Non-pigmented ciliary epithelial cell (primary cell): Measurements from ENCODE around the gene CLEC19A.

ENCODE experiments used
- DNase-seq: peaks from one replicate; pipeline ENCODE4 v3.0.0-alpha.2; 2010; ENCODE audit warnings: low read depth

CLEC19A gene

DNA sequence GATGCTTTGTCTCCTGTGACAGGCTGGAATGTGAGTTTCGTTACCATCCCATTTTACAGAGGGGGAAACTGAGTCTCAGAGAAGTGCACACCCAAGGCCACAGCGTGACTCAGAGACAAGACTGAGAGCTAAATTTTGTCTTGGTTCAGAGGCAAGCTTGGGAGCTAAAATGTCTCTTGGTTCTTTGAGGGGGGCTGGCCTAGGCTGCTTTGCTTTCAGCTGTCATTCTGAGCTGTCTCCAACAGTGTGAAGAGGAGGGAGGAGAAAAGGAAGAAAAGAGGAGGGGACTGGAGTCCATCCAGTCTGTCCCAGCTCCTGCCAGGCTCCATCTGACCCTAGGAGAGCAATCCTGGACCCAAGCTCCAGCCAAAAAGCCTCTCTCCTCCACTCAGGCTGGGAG lies at the start of gene CLEC19A:
Gene CLEC19A (plus strand): TSS at position 301 of the 400 bp plus-strand sequence. CDS start 121 bp downstream, outside the sequence.
- DNase-seq, result no peak

- no peak for DNase-seq
These were observed 49.6 kb upstream of the CLEC19A start for GRCh38 chr16:19235886-19236285.

DNA sequence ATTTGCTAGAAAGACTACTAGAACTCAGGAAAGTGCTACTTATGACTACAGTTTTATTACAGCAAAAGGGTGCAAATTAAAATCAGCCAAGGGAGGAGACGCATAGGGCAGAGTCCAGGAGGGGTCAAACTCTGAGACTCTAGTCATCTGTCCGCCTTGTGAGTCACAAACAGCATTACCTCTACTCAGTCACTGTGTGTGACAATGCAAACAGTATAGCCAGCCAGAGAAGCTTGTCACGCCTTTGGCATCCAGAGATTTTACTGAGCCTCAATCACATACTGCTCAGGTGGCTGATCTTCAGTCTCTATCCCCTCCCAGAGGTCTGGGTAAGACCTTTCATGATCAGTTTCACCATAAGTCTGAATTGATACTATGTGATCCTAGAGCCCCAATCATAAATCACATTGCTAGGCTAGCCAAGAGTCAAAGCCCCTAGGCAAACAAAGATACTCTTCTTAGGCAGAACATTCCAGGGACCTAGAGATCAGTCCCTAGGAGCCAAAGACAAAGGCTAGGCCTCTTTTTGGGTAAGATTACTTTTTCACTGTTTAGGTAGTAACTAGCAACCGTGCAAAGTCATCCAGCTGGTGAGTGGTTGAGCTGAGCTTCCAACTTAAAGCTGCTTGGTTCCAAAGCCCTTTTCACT lies 48.8 kb upstream of the CLEC19A start:
- DNase-seq, result no peak

DNA sequence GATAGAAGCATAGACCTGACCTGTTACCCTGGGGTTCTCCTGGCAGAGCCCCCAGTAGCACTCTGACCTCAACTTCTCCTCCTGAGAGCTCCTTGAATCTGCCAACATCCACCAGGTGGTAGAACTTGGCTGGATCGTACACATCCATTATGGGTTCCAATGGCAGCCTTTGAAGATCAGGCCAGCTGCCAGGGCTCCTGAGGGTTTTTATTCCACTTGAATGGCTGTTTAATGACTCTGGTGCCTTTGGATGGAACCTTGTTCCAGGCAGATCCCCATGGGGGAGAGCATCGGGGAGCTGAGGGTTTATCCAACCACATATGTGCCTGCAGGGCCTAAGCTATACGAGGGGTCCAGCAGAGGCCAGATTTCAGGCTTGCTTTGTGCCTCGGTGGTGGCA lies 47.1 kb upstream of the CLEC19A start:
- DNase-seq, result no peak

GRCh38 chr16:19239511-19240155 lies 45.9 kb upstream of the CLEC19A start:
- DNase-seq, result no peak

- DNase-seq, result no peak
These were observed 45.0 kb upstream of the CLEC19A start for GRCh38 chr16:19240494-19240893.

DNA sequence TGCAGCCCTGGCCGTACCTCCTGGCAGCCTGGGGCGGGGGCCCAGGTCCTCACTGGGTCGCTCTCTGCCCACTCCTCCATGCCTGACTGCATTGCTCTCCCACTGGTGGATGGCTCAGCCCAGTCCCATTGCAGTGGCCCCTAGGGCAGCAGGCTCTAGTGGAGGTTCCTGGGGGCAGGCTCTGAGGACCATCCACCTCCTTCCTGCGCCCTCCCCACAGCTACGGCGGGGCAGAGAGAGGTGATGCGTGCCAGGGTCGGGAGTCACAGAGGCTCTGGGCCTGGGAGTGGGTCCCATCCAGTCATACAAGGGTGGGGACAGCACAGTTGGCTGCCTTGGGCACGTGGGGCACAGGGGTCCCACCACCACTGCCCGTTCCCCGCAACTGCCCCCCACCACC lies 44.0 kb upstream of the CLEC19A start:
- DNase-seq, result no peak

GRCh38 chr16:19242186-19242585 lies 43.3 kb upstream of the CLEC19A start:
- DNase-seq, result no peak

- DNase-seq, result no peak
These were observed 42.5 kb upstream of the CLEC19A start for GRCh38 chr16:19242987-19243575.

DNA sequence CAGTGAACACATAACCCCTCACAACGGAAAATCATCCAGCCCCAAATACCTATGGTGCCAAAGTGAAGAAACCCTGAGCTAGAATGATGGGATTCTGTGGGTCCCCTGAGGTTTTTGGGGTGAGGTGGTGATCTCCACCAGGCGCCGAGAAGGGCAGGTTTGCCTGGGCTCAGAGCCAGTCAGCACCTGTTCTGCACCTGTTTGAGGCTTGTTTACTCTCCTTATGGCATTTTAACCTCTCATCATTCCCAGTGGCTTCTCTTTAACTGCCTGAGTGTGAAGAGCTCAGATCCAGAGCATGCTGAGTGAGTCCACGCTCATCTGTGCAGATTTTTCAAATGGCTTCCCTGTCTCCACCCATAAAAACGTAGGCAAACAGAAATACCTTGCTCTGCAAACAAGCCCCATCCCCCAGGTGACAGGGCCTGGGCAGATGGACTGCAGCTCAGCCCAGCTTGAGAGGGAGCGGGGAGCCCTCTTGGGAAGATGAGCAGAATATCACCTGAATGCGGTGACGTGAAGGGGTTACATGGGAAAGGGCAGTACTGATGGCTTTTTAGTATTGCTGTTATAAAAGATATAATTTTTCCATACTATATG lies 40.1 kb upstream of the CLEC19A start:
- DNase-seq, result no peak

- no peak for DNase-seq
These were observed 32.6 kb upstream of the CLEC19A start for GRCh38 chr16:19252904-19253303.

- no peak for DNase-seq
These were observed 30.9 kb upstream of the CLEC19A start for GRCh38 chr16:19254611-19255010.

GRCh38 chr16:19264123-19264673 lies 21.3 kb upstream of the CLEC19A start:
- DNase-seq, result no peak

GRCh38 chr16:19265380-19265930 lies 20.1 kb upstream of the CLEC19A start:
- no peak for DNase-seq

DNA sequence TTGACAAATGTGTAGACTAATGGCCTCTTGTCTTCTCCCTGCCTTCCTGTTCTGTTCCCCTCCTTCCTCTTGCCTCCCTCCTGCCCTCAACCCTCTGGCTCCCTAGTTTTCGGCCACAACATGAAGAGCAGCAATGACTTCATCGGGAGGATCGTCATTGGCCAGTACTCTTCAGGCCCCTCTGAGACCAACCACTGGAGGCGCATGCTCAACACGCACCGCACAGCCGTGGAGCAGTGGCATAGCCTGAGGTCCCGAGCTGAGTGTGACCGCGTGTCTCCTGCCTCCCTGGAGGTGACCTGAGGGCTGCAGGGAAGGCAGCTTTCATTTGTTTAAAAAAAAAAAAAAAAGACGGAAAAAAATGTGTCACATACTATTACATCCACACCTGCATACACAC lies 18.8 kb upstream of the CLEC19A start:
- no peak for DNase-seq

DNA sequence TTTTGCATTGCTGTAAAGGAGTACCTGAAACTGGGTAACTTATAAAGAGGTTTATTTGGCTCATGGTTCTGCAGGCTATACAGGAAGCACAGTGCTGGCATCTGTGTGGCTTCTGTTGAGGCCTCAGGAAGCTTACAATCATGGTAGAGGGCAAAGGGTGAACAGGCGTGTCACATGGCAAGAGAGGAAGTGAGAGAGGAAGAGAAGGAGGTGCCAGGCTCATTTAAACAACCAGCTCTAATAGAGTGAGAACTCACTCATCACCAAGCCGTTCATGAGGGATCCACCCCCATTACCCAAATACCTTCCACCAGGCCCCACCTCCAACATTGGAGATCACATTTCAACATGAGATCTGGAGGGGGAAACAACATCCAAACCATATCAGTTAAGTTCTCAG lies 16.4 kb upstream of the CLEC19A start:
- DNase-seq, result no peak

- no peak for DNase-seq
These were observed 11.2 kb upstream of the CLEC19A start for GRCh38 chr16:19274165-19274797.

DNA sequence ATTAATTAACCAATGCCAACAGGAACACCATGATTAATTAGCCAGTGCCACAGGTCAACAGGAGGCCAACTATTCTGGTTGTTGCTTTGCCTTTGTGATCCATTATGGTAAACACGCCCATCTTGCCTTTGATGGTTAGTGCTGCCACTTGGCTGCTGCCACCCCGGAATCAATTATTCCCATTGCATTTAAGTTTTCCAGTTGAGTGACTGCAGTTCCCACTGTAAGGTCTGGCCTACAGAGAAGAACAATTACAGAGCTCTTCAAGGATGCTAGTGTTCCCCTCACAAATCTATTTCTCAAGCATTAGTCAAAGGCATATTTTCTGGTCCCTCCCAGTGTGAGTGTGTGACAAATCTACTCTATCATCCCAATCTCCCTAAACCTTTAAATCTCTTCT lies 7.1 kb upstream of the CLEC19A start:
- DNase-seq, result no peak

DNA sequence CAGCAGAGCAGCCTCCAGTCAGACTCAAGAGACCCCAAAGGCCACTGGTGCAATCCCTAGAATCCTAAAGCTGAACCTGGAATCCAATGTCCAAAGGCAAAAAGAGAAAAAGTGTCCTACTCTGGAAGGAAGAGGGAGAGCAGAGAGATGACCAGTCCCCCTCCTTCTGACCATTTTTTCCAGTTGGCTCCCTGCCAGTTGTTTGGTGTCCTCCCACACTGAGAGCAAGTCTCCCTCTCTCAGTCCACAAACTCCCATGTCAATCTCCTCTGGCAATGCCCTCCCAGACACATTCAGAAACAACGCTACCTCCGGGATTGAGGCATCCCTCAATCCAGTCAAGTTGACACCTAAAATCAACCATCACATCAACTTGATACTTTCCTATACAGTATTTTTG lies 4.3 kb upstream of the CLEC19A start:
- DNase-seq, result no peak

DNA sequence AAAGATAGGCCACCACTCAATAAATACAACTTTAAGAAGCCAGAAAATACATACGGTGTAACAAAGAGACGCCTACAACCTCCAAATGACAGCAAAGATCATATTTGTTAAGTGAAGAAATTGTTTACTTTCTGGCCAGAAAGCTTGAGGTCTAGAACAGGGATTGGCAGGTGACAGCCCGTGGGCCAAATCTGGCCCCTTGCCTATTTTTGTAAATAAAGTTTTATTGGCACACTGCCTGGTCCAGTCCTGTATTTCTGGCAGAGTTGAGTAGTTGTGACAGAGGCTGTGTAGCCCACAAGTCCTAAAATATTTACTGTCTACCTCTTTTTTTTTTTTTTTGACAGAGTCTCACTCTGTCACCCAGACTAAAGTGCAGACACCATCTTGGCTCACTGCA lies 3.4 kb upstream of the CLEC19A start:
- no peak for DNase-seq

GRCh38 chr16:19283637-19284036 lies 1.9 kb upstream of the CLEC19A start:
- no peak for DNase-seq

- DNase-seq, result no peak
These were observed 1.3 kb upstream of the CLEC19A start for GRCh38 chr16:19284207-19284606.
